HL-60 (cell line): Measurements from ENCODE around the gene L3MBTL3.

ENCODE experiments used
- DNase-seq, 2 experiments: peaks; one replicate each; pipeline ENCODE4 v3.0.0-alpha.2; 2010 to 2020; ENCODE audit warnings: low read depth in 1 of 2, low spot score in 1 of 2
- H3K27ac ChIP-seq: fragments of 250-450 bp; sonication (Bioruptor Pico); replicated peaks from 2 replicates; pipeline ENCODE4 v1.5.1; 2020; ENCODE audit warnings: mild to moderate bottlenecking, moderate library complexity
- H3K27me3 ChIP-seq: fragments of 250-450 bp; sonication (Bioruptor Pico); 2 replicates; pipeline ENCODE4 v1.5.1; 2021; ENCODE audit warnings: mild to moderate bottlenecking, moderate library complexity; ENCODE audit not compliant: insufficient read depth, poor library complexity, severe bottlenecking
- H3K4me3 ChIP-seq: replicated peaks from 2 replicates; pipeline ENCODE4 v1.5.1; 2011; ENCODE audit warnings: mild to moderate bottlenecking, control low read depth, low read length; ENCODE audit not compliant: insufficient read depth
- GABPA ChIP-seq: IDR thresholded peaks from 2 replicates; pipeline ENCODE4 v1.6.1; 2012; ENCODE audit warnings: low read depth
- POLR2AphosphoS5 ChIP-seq: IDR thresholded peaks from 2 replicates; pipeline ENCODE4 v1.6.1; 2012; ENCODE audit warnings: low read depth
- SPI1 ChIP-seq: IDR thresholded peaks from 2 replicates; pipeline ENCODE4 v1.6.1; 2012; ENCODE audit warnings: low read depth, mild to moderate bottlenecking, borderline replicate concordance
- TF ChIP-seq, protein P1 (sequence below): IDR thresholded peaks from 2 replicates; pipeline ENCODE4 v1.6.1; 2012; ENCODE audit warnings: low read depth; ENCODE audit not compliant: insufficient replicate concordance
- TF ChIP-seq, protein P2 (sequence below): IDR thresholded peaks from one replicate; pipeline ENCODE4 v1.5.1; 2011; ENCODE audit warnings: low read length, control low read depth, inconsistent platforms; ENCODE audit not compliant: insufficient read depth

The L3MBTL3 gene

DNA sequence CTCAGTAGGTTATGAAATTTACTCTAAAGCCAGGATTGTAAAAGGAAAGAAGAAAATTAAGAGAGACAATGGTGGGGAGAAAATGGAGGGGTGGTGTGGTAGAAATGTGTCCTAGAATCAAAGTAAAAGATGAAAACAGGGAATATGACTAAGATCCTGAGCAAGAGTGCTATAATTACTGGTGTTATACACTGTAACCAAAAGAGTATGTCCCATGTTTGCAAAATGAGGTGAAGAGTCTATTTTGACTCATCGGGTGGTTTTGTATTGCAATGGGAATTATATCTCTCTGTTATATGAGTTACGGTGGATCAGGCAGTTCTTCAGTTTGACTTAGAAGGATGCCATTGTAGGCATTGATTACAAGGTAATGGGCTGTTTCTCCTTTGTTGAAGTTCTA is 8.5 kb downstream of the L3MBTL3 start:
- TF ChIP-seq POLR2AphosphoS5 (no peak), GABPA (no peak), SPI1 (no peak)
- TF ChIP-seq, protein P1, sequence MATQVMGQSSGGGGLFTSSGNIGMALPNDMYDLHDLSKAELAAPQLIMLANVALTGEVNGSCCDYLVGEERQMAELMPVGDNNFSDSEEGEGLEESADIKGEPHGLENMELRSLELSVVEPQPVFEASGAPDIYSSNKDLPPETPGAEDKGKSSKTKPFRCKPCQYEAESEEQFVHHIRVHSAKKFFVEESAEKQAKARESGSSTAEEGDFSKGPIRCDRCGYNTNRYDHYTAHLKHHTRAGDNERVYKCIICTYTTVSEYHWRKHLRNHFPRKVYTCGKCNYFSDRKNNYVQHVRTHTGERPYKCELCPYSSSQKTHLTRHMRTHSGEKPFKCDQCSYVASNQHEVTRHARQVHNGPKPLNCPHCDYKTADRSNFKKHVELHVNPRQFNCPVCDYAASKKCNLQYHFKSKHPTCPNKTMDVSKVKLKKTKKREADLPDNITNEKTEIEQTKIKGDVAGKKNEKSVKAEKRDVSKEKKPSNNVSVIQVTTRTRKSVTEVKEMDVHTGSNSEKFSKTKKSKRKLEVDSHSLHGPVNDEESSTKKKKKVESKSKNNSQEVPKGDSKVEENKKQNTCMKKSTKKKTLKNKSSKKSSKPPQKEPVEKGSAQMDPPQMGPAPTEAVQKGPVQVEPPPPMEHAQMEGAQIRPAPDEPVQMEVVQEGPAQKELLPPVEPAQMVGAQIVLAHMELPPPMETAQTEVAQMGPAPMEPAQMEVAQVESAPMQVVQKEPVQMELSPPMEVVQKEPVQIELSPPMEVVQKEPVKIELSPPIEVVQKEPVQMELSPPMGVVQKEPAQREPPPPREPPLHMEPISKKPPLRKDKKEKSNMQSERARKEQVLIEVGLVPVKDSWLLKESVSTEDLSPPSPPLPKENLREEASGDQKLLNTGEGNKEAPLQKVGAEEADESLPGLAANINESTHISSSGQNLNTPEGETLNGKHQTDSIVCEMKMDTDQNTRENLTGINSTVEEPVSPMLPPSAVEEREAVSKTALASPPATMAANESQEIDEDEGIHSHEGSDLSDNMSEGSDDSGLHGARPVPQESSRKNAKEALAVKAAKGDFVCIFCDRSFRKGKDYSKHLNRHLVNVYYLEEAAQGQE: no peak
- TF ChIP-seq, protein P2, sequence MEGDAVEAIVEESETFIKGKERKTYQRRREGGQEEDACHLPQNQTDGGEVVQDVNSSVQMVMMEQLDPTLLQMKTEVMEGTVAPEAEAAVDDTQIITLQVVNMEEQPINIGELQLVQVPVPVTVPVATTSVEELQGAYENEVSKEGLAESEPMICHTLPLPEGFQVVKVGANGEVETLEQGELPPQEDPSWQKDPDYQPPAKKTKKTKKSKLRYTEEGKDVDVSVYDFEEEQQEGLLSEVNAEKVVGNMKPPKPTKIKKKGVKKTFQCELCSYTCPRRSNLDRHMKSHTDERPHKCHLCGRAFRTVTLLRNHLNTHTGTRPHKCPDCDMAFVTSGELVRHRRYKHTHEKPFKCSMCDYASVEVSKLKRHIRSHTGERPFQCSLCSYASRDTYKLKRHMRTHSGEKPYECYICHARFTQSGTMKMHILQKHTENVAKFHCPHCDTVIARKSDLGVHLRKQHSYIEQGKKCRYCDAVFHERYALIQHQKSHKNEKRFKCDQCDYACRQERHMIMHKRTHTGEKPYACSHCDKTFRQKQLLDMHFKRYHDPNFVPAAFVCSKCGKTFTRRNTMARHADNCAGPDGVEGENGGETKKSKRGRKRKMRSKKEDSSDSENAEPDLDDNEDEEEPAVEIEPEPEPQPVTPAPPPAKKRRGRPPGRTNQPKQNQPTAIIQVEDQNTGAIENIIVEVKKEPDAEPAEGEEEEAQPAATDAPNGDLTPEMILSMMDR: no peak
- no peak overlapping the region for H3K4me3 ChIP-seq
- DNase-seq: no peak

GRCh38 chr6:130027948-130028347 is 9.6 kb downstream of the L3MBTL3 start:
- no peak overlapping the region for H3K4me3 ChIP-seq
- TF ChIP-seq, protein P2: no peak
- TF ChIP-seq SPI1 (no peak), GABPA (no peak), POLR2AphosphoS5 (no peak)
- TF ChIP-seq, protein P1: no peak
- no peak for DNase-seq
- H3K27me3 ChIP-seq: no peaks in the 10 kb centered on the region
- H3K27ac ChIP-seq: no peak overlapping the region

More for the DNA sequence above, 8.5 kb downstream of the L3MBTL3 start:
- Histone ChIP-seq H3K27me3 (no peaks in the 10 kb centered on the region), H3K27ac (no peak overlapping the region)

DNA sequence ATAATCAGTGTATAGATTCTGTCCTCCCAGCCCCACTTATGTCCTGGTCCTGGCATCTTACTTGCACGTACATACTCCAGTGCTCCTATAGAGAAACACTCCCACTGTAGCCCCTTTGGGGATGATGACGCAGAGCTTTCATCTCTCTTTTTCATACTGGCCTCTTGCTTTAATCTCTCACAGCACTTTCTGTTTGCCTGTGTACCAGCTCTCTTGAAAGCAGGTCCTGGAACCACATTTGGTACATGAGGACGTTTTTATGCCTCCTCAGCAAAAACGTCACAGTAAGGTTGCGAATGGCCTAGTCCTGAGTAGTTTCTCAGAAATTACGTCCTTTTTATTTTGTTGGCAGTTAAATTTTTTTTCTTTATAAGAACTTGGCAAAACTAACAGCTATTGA is 10.8 kb downstream of the L3MBTL3 start:
- no peak for DNase-seq
- no peaks in the 10 kb centered on the region for H3K27me3 ChIP-seq
- no peak overlapping the region for H3K4me3 ChIP-seq
- TF ChIP-seq GABPA: no peak
- TF ChIP-seq, protein P1: no peak
- TF ChIP-seq, protein P2: no peak
- no peak for TF ChIP-seq SPI1
- TF ChIP-seq POLR2AphosphoS5: no peak
- H3K27ac ChIP-seq: no peak overlapping the region
